22Rv1 (cell line): ENCODE results near the gene TLCD3B.

Experiments
- H3K27ac ChIP-seq: fragments of 450-650 bp; 2 replicates; pipeline ENCODE4 v1.5.1; 2017
- CTCF ChIP-seq: fragments of 450-650 bp; IDR thresholded peaks from 2 replicates; pipeline ENCODE4 v1.5.1; 2017; ENCODE audit warnings: mild to moderate bottlenecking
- ZFX ChIP-seq: fragments of 450-650 bp; IDR thresholded peaks from 2 replicates; pipeline ENCODE4 v1.6.1; 2017; ENCODE audit warnings: antibody characterized with exemption, borderline replicate concordance

TLCD3B gene

GRCh38 chr16:29996766-29997250 lies 34.3 kb downstream of the TLCD3B start:
- peak overlapping the region; percentile 99 for H3K27ac ChIP-seq
- TF ChIP-seq ZFX: no peak
- no peak for TF ChIP-seq CTCF

GRCh38 chr16:29995911-29996765 lies 34.9 kb downstream of the TLCD3B start, which contains the start of gene INO80E:
Gene INO80E, plus strand, starts transcription at chr16:29996241. Its CDS starts 70 bp downstream, at chr16:29996311.
- no peak for TF ChIP-seq CTCF
- TF ChIP-seq ZFX: no peak
- H3K27ac ChIP-seq: peak within 1 kb of the TSS; percentile 99

DNA sequence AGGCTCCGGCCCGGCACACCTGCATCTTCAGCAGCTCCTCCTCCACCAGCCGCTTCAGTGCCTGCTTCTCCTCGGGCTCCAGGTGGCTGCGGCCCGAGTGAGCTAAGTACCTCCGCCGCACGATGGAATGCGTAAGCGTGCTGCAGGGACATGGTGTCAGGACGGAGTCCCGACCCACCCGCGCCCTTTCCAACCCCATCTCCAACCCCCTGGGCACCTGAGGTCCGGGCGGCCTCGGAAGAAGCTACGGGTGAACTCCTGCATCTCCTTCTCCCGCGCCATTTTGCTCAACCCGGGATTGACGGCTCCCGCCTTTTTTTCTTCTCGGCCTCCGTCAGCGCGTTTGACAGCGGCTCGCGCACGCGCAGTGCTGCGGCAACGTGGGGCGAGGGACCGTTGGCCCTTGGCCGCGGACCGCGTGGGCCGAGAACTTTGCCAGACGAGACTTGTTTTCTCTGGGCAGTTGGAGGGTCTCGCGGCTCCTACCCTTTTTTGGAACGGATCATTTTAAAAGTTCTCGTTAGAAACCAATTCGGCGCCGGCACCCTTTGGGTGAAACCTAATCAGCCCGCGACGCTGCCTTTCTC lies 35.7 kb downstream of the TLCD3B start, which contains the start of gene HIRIP3:
Gene HIRIP3, minus strand, starts transcription at position 294 of the 587 bp plus-strand sequence. Its CDS starts 12 bp downstream, at position 282.
- TF ChIP-seq CTCF (no peak), ZFX (no peak)
- peak within 1 kb of the TSS; percentile 99 for H3K27ac ChIP-seq

DNA sequence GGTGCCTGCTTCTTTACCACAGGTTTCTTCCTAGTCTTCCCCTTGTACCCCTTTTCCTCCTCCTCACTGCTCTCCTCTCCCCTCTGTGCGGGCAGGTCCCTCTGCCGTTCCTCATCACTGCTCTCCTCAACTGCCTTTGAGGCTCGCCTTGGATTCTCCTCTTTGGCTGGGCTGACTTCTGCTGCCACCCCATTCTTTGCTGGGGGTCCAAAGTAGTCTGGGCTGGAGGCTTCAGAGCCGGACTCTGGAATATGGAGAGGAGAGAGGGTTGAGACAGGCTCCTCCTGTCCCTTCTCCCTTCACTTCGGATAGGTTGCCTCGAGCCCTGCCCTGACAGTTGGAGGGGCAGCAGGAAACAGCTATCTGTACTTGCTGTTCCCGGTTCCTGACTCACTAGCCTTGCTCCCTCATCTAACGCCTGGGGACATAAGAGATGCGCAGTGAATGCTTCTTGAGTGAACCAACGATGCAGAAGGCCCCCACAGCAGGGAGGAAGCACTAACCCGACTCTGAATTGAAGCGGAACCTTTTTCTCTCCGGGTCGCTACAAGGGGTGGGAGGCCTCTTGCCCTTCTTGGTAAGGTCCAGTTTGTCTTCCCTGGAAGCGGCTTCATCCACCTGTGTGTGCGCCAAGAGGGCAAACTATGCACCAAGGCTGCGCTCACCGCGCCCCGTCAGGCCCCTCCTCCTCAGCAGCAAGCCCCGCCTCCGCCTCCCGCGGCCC lies 36.3 kb downstream of the TLCD3B start:
- TF ChIP-seq ZFX (no peak), CTCF (no peak)
- H3K27ac ChIP-seq: peak overlapping the region; percentile 99

DNA sequence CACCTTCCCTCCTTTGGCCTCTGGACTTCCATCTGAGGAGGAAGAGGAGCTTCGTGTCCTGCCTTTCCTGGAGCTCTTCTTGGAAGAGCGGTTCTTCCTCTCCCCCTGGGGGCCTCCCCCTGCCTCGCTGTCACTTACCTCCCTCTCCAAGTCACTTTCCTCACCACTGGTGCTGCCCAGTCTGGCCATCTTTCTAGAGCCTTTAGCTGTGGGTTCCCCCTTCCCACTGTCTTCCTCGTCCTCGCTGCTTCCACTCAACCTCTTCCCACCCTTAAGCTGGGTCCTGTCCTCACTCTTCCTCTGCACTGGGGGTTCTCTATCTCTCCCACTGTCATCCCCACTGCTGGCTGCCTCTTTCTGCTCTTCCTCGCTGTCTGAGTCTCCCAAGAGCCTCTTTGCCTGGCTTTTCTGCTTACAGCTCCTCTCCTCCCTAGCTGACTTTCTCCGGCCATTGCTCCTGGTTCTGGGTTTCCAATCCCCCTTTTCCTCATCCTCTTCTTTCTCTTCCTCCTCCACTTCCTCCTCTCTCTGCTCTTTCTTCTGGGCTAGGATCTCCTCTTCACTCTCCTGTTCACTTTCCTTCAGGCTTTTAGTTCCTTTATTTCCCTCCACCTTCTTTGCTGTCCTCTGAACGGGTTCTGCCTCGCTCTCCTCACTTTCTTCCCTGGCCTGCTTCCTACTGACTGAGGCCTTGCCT lies 37.0 kb downstream of the TLCD3B start:
- TF ChIP-seq ZFX (no peak), CTCF (no peak)
- peak overlapping the region; percentile 99 for H3K27ac ChIP-seq

GRCh38 chr16:29993191-29993902 lies 37.7 kb downstream of the TLCD3B start:
- H3K27ac ChIP-seq: peak overlapping the region; percentile 99
- TF ChIP-seq ZFX (no peak), CTCF (no peak)
